Keratinocyte (primary cell): Measurements from ENCODE around the gene SFT2D3.

Experiments
- CTCF ChIP-seq, 3 experiments: IDR thresholded peaks in 1 of 3; conservative IDR thresholded peaks in 1 of 3; optimal IDR thresholded peaks in 1 of 3; 2 replicates in 2 of 3; 3 replicates in 1 of 3; pipeline versions ENCODE3 to v1.5.1; 2011; ENCODE audit warnings: low read length in 3 of 3, mild to moderate bottlenecking in 3 of 3, moderate library complexity in 2 of 3, control low read depth in 1 of 3, inconsistent platforms in 1 of 3; ENCODE audit not compliant: insufficient read depth in 2 of 3; ENCODE audit errors: extremely low read depth in 1 of 3
- EZH2 ChIP-seq: IDR thresholded peaks from one replicate; pipeline ENCODE4 v1.6.1; 2012; ENCODE audit warnings: inconsistent platforms, mild to moderate bottlenecking, low read length, moderate library complexity

GRCh38 chr2:127675331-127676261 lies 25.7 kb upstream of the SFT2D3 start, which contains the start of gene LIMS2:
- TF ChIP-seq CTCF (optimal IDR thresholded peaks at IDR 0.05 in 1 of 3, IDR thresholded peaks at IDR 0.05 in 1 of 3, conservative IDR thresholded peaks at IDR 0.05 in 1 of 3; ENCODE audit: extremely low read depth in 1 of 3, insufficient read depth in 2 of 3, low read length in 3 of 3), result peak in 2 of 3 experiments; percentile 3 to 9
- peak; percentile 91 for TF ChIP-seq EZH2
